Vagina (tissue), 2 donors: ENCODE data around the gene B9D1. TPM values are rescaled to one million over a fixed set of nuclear protein-coding genes. Genes with fewer than 3 reads are reported as not detected.

Source experiments
- DNase-seq, 2 donors: peaks; one replicate each; pipeline ENCODE4 v3.0.0-alpha.2; 2017; ENCODE audit errors: extremely low spot score in 2 of 2
- H3K27ac ChIP-seq: fragments of 200-600 bp; sonication (generic); one replicate; pipeline ENCODE4 v1.5.1; 2019
- H3K27me3 ChIP-seq: fragments of 200-600 bp; sonication (generic); one replicate; pipeline ENCODE4 v1.5.1; 2019
- H3K36me3 ChIP-seq, 2 donors: fragments of 200-600 bp; sonication (generic); one replicate each; pipeline ENCODE4 v1.5.1; 2017 to 2019
- H3K4me1 ChIP-seq: fragments of 200-600 bp; sonication (generic); one replicate; pipeline ENCODE4 v1.5.1; 2019
- H3K4me3 ChIP-seq, 2 donors: fragments of 200-600 bp; sonication (generic); 1 replicate in 1 of 2; 2 replicates in 1 of 2; pipeline ENCODE4 v1.5.1; 2016 to 2019
- H3K9me3 ChIP-seq: fragments of 200-600 bp; sonication (generic); one replicate; pipeline ENCODE4 v1.5.1; 2019
- POLR2A ChIP-seq, 2 donors: fragments of 450-650 bp; IDR thresholded peaks; one replicate each; pipeline ENCODE4 v1.6.1; 2017; ENCODE audit warnings: antibody characterized with exemption in 2 of 2, mild to moderate bottlenecking in 2 of 2, moderate library complexity in 2 of 2
- POLR2AphosphoS5 ChIP-seq, 2 donors: sonication (generic); formaldehyde crosslinking; IDR thresholded peaks; one replicate each; pipeline ENCODE4 v1.9.0; 2017; ENCODE audit warnings: antibody characterized with exemption in 2 of 2, mild to moderate bottlenecking in 2 of 2, low read depth in 1 of 2; ENCODE audit not compliant: insufficient read depth in 1 of 2
- intact Hi-C: fragments of 100-400 bp; cut with DNase I; formaldehyde crosslinking; loops from one replicate; pipeline ENCODE4 v1.15.1; 2023
- total RNA-seq: library from RNA; depleted of rRNA; stranded (reverse); fragments of >200 nt; gene quantifications from one replicate; pipeline ENCODE4 v1.2.3, GENCODE V29; 2016
- TF ChIP-seq, protein P1 (sequence below), 3 experiments: fragments of 450-650 bp in 2 of 3; fragments of 200-600 bp in 1 of 3; sonication (generic) in 1 of 3; IDR thresholded peaks; one replicate each; pipeline ENCODE4 v1.5.1; 2017 to 2019; ENCODE audit warnings: antibody characterized with exemption in 3 of 3, mild to moderate bottlenecking in 2 of 3, moderate library complexity in 2 of 3

The B9D1 gene
- total RNA-seq, 1 donor from 2014 or later: 50.6 TPM

DNA sequence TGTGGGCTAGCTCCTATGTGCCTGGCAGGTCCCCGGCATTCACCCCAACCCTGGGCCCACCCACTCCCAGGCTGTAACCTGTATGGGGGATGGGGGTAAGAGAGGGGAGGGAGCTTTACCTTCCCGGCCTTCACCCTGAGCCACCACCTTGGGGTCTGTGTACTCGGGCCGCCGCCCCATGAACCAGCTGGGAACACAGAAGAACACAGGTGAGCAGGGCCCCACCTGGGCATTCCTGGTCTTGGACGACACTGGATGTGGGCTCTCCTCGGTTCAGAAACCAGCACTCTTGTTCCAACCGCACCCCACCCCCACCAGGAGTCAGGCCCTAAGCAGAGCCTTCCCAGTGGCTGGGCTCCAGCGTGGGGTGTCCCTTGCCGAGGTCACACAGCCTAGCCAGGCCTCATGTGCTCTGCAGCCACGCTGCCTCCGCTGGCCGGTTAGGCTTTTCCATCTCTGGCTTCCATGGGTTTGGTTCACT is 18.8 kb downstream of the B9D1 start:
- Histone ChIP-seq H3K4me3 (no peak overlapping the region), H3K4me1 (peaks cover 70% of the 10 kb centered on the region), H3K9me3 (no peaks in the 10 kb centered on the region), H3K27ac (no peak overlapping the region), H3K36me3 (no peaks in the 10 kb centered on the region), H3K27me3 (no peaks in the 10 kb centered on the region)
- TF ChIP-seq POLR2AphosphoS5 (IDR thresholded peaks at IDR 0.05; ENCODE audit: insufficient read depth in 1 of 2, low read depth in 1 of 2): no peak
- intact Hi-C loops: no loop called here
- DNase-seq: no peak

DNA sequence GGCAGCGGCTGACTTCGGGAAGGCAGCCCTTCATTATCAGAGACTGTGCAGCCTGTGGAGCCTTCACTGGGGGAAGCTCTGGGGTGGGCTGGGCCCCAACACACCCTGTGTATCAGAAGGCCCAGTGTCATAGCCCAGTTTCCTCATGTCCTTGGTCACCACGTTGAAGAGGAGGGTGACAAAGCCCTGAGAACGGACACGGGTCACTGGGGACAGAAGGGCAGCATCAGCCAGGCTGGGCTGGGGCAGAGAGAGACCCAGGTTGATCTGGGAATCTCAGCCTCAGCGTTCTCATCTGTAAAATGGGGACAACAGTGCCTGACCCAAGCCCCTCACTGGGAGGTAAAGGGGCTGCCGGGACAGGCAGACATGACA is 19.3 kb downstream of the B9D1 start:
- Histone ChIP-seq H3K36me3 (no peaks in the 10 kb centered on the region), H3K27me3 (no peaks in the 10 kb centered on the region), H3K9me3 (no peaks in the 10 kb centered on the region), H3K27ac (peak overlapping the region; percentile 6), H3K4me3 (no peak overlapping the region), H3K4me1 (peaks cover 68% of the 10 kb centered on the region)
- TF ChIP-seq, protein P1, sequence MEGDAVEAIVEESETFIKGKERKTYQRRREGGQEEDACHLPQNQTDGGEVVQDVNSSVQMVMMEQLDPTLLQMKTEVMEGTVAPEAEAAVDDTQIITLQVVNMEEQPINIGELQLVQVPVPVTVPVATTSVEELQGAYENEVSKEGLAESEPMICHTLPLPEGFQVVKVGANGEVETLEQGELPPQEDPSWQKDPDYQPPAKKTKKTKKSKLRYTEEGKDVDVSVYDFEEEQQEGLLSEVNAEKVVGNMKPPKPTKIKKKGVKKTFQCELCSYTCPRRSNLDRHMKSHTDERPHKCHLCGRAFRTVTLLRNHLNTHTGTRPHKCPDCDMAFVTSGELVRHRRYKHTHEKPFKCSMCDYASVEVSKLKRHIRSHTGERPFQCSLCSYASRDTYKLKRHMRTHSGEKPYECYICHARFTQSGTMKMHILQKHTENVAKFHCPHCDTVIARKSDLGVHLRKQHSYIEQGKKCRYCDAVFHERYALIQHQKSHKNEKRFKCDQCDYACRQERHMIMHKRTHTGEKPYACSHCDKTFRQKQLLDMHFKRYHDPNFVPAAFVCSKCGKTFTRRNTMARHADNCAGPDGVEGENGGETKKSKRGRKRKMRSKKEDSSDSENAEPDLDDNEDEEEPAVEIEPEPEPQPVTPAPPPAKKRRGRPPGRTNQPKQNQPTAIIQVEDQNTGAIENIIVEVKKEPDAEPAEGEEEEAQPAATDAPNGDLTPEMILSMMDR (IDR thresholded peaks at IDR 0.05): no peak
- TF ChIP-seq POLR2AphosphoS5 (IDR thresholded peaks at IDR 0.05; ENCODE audit: insufficient read depth in 1 of 2, low read depth in 1 of 2): no peak
- TF ChIP-seq POLR2A (IDR thresholded peaks at IDR 0.05): no peak
- no peak for DNase-seq
- intact Hi-C loops: no loop called here

DNA sequence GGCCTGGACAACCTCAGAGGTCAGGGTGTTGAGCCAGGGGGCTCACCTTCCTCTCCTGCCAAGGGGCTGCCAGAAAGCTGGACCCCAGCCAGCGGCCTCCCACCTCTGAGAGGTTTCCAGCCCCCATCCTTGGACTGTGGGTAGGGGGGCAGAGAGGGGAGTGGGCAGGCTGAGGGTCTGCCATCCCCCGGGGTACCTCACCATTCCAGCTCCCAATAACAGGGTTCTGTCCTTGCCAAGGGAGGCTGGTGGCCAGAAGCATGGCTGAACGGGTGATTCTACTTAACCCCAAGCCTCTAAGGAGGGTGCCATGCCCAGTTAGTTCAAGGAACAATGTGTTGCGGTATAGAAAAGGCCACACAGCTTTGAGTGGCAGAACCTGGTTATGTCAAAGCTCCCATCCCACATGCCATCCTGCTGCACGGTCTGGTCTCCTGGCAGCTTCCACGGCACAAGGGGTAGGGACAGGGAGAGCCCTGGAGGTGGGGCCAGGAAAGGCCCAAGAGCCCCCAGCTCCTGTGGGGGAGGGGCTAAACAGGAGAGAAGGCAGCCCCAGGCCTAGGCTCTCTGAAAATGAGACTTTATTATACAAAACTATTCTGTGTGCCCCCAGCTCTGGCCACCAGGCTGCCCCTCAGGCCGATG is 19.8 kb downstream of the B9D1 start:
- peaks cover 67% of the 10 kb centered on the region for H3K4me1 ChIP-seq
- no peaks in the 10 kb centered on the region for H3K9me3 ChIP-seq
- H3K27me3 ChIP-seq: no peaks in the 10 kb centered on the region
- TF ChIP-seq POLR2A (IDR thresholded peaks at IDR 0.05) (no peak), POLR2AphosphoS5 (IDR thresholded peaks at IDR 0.05; ENCODE audit: insufficient read depth in 1 of 2, low read depth in 1 of 2) (no peak)
- TF ChIP-seq, protein P1 (IDR thresholded peaks at IDR 0.05): no peak
- peak overlapping the region; percentile 40 for H3K27ac ChIP-seq
- intact Hi-C loops: no loop called here
- no peaks in the 10 kb centered on the region for H3K36me3 ChIP-seq
- H3K4me3 ChIP-seq: no peak overlapping the region
- no peak for DNase-seq

DNA sequence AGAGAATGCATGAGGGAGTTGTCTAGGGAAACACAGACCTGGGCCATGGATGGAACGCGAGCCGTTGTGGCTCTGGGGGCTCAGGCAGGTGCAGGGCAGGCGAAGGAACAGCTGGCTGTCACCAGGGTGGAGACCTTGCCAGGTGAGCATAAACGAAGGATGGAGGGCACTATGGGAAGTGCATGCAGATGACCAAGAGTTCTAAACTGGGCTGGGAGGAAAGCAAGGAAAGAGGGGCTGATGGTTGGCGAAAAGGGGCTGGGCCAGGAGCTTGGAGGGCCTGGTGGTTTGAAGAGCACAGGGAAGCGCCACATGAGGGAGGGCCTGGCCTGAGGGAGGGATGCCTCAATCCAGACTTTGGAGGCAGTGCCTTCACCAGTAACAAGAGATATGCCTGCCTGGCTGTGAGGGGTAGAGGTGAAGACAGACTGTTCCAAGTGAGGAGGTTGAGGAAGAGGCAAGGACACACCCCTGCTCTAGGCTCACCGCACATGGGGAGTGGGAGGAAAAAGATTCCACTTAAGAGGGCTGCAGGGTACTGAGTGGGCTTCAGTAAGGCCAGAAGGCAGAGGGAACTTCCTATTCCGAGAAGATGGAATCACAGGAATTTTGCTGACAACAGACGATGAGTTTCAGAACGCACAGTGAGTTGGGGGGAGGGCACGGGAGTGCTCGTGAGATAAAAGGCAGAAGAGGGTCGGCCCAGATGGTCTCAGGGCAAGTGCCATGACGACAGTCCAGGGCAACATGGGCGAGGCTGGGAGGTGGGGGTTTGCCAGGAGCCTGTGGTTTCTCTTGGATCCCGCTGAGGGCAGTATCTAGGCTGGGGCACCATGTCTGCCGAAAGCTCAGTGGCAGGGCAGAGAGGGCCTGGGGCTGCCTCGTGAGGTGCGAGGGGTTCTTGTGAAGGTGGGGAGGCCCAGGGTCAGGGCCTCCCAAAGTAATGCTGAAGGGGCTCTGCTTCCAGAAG is 20.6 kb downstream of the B9D1 start:
- no peaks in the 10 kb centered on the region for H3K9me3 ChIP-seq
- peaks cover 66% of the 10 kb centered on the region for H3K4me1 ChIP-seq
- no peaks in the 10 kb centered on the region for H3K27me3 ChIP-seq
- no peaks in the 10 kb centered on the region for H3K36me3 ChIP-seq
- TF ChIP-seq, protein P1 (IDR thresholded peaks at IDR 0.05): no peak
- no peak for TF ChIP-seq POLR2AphosphoS5 (IDR thresholded peaks at IDR 0.05; ENCODE audit: insufficient read depth in 1 of 2, low read depth in 1 of 2)
- TF ChIP-seq POLR2A (IDR thresholded peaks at IDR 0.05): no peak
- intact Hi-C loops: no loop called here
- H3K4me3 ChIP-seq: no peak overlapping the region
- no peak for DNase-seq
- peak overlapping the region; percentile 40 for H3K27ac ChIP-seq

DNA sequence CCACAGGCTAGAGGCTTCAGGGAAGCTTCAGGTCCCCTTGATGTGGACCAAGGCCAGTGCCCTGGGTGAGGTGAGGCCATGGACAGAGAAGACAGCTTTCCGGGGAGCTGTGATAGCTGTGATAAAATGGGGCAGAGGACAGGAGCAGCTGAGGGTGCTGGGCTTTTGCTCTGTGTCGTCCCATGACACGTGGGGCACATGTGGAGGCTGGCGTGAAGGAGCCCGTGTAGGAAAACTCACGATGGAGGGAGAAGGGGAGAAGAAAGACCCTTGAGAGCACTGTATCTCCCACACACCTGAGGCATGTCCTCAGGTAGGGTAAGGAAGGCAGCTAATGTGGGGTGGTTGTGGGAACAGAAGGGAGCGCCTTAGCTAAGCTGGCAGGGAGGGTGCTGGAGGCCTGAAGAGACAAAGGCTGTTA is 21.3 kb downstream of the B9D1 start:
- intact Hi-C loops: no loop called here
- H3K9me3 ChIP-seq: no peaks in the 10 kb centered on the region
- TF ChIP-seq POLR2AphosphoS5 (IDR thresholded peaks at IDR 0.05; ENCODE audit: insufficient read depth in 1 of 2, low read depth in 1 of 2) (no peak), POLR2A (IDR thresholded peaks at IDR 0.05) (no peak)
- TF ChIP-seq, protein P1 (IDR thresholded peaks at IDR 0.05): no peak
- H3K27me3 ChIP-seq: no peaks in the 10 kb centered on the region
- peaks cover 66% of the 10 kb centered on the region for H3K4me1 ChIP-seq
- no peaks in the 10 kb centered on the region for H3K36me3 ChIP-seq
- no peak for DNase-seq
- no peak overlapping the region for H3K4me3 ChIP-seq
- H3K27ac ChIP-seq: no peak overlapping the region
